ENCODE results near the gene FAM241B.
A peak's percentile ranks its signal among the peaks of the same experiment; 100 is the strongest.

The FAM241B gene

DNA sequence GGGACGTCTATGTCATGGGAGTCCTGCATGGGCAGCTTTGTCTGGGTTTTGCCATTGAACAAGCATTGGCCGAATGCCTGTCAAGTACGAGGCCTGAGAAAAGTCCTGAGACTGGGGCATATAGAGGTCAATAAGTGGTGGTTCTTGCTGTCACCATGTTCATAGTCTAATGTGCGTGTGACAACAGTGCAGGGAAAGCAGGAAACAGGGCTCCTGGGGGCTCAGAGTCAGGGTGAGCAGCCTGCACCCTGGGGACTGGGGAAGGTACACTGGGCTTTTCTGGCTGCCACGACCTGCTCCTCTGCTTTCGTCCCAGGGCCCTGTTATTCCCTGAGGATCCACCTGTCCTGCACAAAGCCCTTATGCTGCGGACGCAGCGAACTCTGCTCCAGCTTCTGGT is 21.3 kb downstream of the FAM241B start:
- peaks cover 12% of the 10 kb centered on the region for H3K9me3 ChIP-seq (ENCODE audit: control insufficient read depth, low read length)
- peaks cover 64% of the 10 kb centered on the region for H3K27me3 ChIP-seq (replicated peaks; ENCODE audit: control insufficient read depth, insufficient read depth, low read length)
- no peak overlapping the region for H3K4me3 ChIP-seq (ENCODE audit: low read length)
- no peaks in the 10 kb centered on the region for H3K4me1 ChIP-seq (ENCODE audit: control insufficient read depth, insufficient read depth, low read length)
- no peaks in the 10 kb centered on the region for H3K36me3 ChIP-seq (ENCODE audit: control insufficient read depth, insufficient read depth, low read length, severe bottlenecking)
- no peak for DNase-seq (ENCODE audit: low read depth)
- no peak overlapping the region for H3K9ac ChIP-seq (ENCODE audit: low read length)

GRCh38 chr10:69652111-69652856 is 22.2 kb downstream of the FAM241B start:
- peaks cover 12% of the 10 kb centered on the region for H3K9me3 ChIP-seq (ENCODE audit: control insufficient read depth, low read length)
- H3K36me3 ChIP-seq (ENCODE audit: control insufficient read depth, insufficient read depth, low read length, severe bottlenecking), result no peaks in the 10 kb centered on the region
- H3K27me3 ChIP-seq (replicated peaks; ENCODE audit: control insufficient read depth, insufficient read depth, low read length), result peaks cover 70% of the 10 kb centered on the region
- H3K9ac ChIP-seq (ENCODE audit: low read length), result no peak overlapping the region
- H3K4me1 ChIP-seq (ENCODE audit: control insufficient read depth, insufficient read depth, low read length), result no peaks in the 10 kb centered on the region
- H3K4me3 ChIP-seq (ENCODE audit: low read length), result no peak overlapping the region
- no peak for DNase-seq (ENCODE audit: low read depth)

DNA sequence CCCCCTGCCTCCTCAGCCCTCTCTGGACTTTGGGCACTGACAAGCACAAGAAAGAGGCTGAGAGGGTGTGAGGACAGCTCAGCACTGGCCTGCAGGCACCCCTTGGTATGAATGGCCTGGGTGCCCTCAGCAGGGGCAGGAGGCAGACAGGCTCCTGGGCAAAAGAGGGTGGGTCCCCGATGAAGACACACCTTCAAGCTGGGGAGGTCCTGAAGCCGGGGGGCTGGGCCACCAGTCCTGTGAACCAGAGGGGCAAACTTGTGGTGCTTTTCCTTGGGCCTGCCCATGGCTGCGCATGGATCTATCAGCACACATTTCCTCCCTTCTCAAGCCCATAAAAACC is 22.8 kb downstream of the FAM241B start:
- Histone ChIP-seq H3K27me3 (replicated peaks; ENCODE audit: control insufficient read depth, insufficient read depth, low read length) (peaks cover 70% of the 10 kb centered on the region), H3K9ac (ENCODE audit: low read length) (no peak overlapping the region), H3K36me3 (ENCODE audit: control insufficient read depth, insufficient read depth, low read length, severe bottlenecking) (no peaks in the 10 kb centered on the region), H3K4me3 (ENCODE audit: low read length) (no peak overlapping the region), H3K4me1 (ENCODE audit: control insufficient read depth, insufficient read depth, low read length) (no peaks in the 10 kb centered on the region), H3K9me3 (ENCODE audit: control insufficient read depth, low read length) (peaks cover 12% of the 10 kb centered on the region)
- DNase-seq (ENCODE audit: low read depth), result no peak

DNA sequence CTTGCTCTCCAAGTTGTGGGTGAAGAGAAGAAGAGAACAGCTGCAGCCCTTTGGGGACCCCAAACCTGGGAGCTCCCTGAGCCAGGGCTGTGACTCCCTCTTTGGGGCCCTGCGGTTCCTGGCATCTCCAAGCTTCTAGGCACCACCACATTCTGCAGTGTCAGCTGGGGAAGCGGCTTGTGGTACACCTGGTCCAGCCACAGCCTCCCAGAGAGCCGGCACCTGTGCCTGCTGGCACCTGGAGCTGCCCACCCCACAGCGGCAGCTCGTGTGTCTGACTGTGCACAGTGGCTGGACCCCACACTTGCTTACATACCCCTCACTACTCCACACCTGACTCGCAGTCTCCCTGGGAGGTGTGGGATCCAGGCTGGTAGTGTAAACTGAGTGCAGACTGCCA is 23.5 kb downstream of the FAM241B start:
- Histone ChIP-seq H3K27me3 (replicated peaks; ENCODE audit: control insufficient read depth, insufficient read depth, low read length) (peaks cover 75% of the 10 kb centered on the region), H3K36me3 (ENCODE audit: control insufficient read depth, insufficient read depth, low read length, severe bottlenecking) (no peaks in the 10 kb centered on the region), H3K4me1 (ENCODE audit: control insufficient read depth, insufficient read depth, low read length) (no peaks in the 10 kb centered on the region), H3K9ac (ENCODE audit: low read length) (no peak overlapping the region), H3K9me3 (ENCODE audit: control insufficient read depth, low read length) (peaks cover 12% of the 10 kb centered on the region), H3K4me3 (ENCODE audit: low read length) (no peak overlapping the region)
- DNase-seq (ENCODE audit: low read depth), result no peak

DNA sequence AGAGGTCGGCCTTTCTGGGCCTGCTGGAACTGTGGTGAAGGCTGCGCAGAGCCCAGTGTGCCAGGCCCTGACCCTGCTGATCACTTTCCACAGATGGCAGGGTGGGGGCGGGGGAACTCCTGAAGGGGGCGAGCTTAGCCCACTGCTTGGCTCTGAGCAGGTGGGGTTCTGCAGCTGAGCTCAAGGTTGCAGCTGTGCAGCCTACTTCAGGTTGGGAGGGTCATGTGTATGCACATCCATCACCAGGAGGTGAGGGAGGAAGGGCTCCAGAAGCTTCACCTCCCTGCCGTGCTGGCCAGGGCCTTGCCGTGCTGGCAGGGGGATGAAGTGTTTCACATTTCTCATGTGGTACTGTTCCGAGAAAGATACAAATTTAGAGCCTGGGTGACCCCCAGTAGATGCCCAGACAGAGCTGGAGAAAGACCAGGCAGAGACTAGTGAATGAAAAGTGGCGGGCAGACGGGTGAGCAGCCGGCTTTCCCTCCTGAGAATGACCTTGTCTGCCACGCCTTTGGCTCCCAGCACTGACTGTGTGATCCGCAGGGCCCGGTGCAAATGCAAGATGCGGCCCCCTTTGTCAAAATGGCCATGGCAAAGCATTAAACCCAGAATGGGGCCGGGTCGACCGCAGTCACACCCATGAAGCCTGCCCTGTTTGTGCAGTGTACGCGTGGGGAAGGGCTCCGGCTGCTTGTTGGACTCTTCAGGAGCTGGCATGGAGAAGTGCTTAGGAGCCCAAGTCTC is 25.2 kb downstream of the FAM241B start:
- Histone ChIP-seq H3K9me3 (ENCODE audit: control insufficient read depth, low read length) (peaks cover 12% of the 10 kb centered on the region), H3K9ac (ENCODE audit: low read length) (no peak overlapping the region), H3K4me1 (ENCODE audit: control insufficient read depth, insufficient read depth, low read length) (no peaks in the 10 kb centered on the region), H3K36me3 (ENCODE audit: control insufficient read depth, insufficient read depth, low read length, severe bottlenecking) (no peaks in the 10 kb centered on the region), H3K4me3 (ENCODE audit: low read length) (no peak overlapping the region), H3K27me3 (replicated peaks; ENCODE audit: control insufficient read depth, insufficient read depth, low read length) (peaks cover 85% of the 10 kb centered on the region)
- no peak for DNase-seq (ENCODE audit: low read depth)

DNA sequence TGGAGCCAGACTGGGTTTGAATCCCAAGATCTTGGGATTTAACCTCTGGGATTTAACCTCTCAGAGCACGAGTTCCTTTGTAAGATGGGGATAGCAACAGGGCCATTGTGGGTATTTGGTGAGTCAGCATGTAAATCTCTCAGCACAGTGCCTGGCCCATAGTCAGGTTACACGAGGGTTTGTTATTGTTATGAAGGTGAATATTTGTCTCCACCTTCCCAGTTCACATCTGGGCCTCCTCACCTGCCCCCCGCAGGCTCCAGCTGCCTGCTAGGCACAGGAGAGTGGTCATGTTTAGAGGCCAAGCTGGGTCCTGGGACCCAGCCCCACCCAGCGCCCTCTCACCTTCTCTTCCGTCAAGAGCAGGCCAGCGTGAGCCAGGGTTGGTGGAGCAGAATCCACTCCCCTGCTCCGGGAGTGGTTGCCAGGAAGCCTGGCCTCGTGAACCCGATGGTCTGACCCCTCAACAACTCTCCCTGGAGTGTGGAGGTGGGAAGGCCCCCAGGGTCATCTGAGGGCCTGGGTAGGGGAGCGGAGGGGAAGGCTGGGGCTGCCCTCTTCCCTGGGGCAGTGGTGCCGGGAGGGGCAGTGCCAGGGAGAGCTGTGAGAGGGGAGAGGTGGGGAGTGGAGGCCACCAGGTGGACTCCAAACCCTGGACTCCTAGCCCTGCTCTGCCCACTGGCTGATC is 26.0 kb downstream of the FAM241B start:
- Histone ChIP-seq H3K9ac (ENCODE audit: low read length) (no peak overlapping the region), H3K4me3 (ENCODE audit: low read length) (no peak overlapping the region), H3K9me3 (ENCODE audit: control insufficient read depth, low read length) (peaks cover 12% of the 10 kb centered on the region), H3K4me1 (ENCODE audit: control insufficient read depth, insufficient read depth, low read length) (no peaks in the 10 kb centered on the region), H3K36me3 (ENCODE audit: control insufficient read depth, insufficient read depth, low read length, severe bottlenecking) (no peaks in the 10 kb centered on the region), H3K27me3 (replicated peaks; ENCODE audit: control insufficient read depth, insufficient read depth, low read length) (peaks cover 86% of the 10 kb centered on the region)
- DNase-seq (ENCODE audit: low read depth), result no peak

- no peak for DNase-seq (ENCODE audit: low read depth)
- H3K27me3 ChIP-seq (replicated peaks; ENCODE audit: control insufficient read depth, insufficient read depth, low read length), result peaks cover 85% of the 10 kb centered on the region
- no peaks in the 10 kb centered on the region for H3K36me3 ChIP-seq (ENCODE audit: control insufficient read depth, insufficient read depth, low read length, severe bottlenecking)
- H3K9me3 ChIP-seq (ENCODE audit: control insufficient read depth, low read length), result peaks cover 12% of the 10 kb centered on the region
- H3K4me3 ChIP-seq (ENCODE audit: low read length), result no peak overlapping the region
- H3K4me1 ChIP-seq (ENCODE audit: control insufficient read depth, insufficient read depth, low read length), result no peaks in the 10 kb centered on the region
- no peak overlapping the region for H3K9ac ChIP-seq (ENCODE audit: low read length)
Measured at GRCh38 chr10:69656742-69657269, 26.8 kb downstream of the FAM241B start.

DNA sequence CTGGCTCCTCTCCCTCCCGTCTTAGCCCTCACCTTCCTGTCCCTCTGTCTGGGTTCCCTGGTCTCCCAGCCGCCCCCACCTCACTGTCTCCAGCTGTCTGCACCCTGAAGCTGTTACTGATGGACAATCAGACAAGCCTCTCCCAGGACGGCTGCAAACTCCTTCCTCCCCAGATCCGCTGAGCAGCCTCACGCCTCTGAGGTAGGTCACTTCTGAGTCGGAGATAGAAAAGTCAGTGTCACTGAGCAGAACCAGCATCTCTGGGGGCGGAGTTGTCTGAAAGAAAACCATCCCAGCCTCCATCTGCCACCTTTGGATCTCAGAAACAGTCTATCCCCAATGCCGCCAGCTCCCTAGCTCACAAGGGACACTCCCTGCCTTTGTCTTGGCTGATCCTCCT is 27.4 kb downstream of the FAM241B start:
- H3K9ac ChIP-seq (ENCODE audit: low read length), result no peak overlapping the region
- DNase-seq (ENCODE audit: low read depth), result peak; percentile 8
- H3K9me3 ChIP-seq (ENCODE audit: control insufficient read depth, low read length), result peaks cover 12% of the 10 kb centered on the region
- H3K27me3 ChIP-seq (replicated peaks; ENCODE audit: control insufficient read depth, insufficient read depth, low read length), result peaks cover 87% of the 10 kb centered on the region
- no peak overlapping the region for H3K4me3 ChIP-seq (ENCODE audit: low read length)
- no peaks in the 10 kb centered on the region for H3K4me1 ChIP-seq (ENCODE audit: control insufficient read depth, insufficient read depth, low read length)
- no peaks in the 10 kb centered on the region for H3K36me3 ChIP-seq (ENCODE audit: control insufficient read depth, insufficient read depth, low read length, severe bottlenecking)

GRCh38 chr10:69657866-69658265 is 27.8 kb downstream of the FAM241B start:
- Histone ChIP-seq H3K9ac (ENCODE audit: low read length) (no peak overlapping the region), H3K36me3 (ENCODE audit: control insufficient read depth, insufficient read depth, low read length, severe bottlenecking) (no peaks in the 10 kb centered on the region), H3K4me1 (ENCODE audit: control insufficient read depth, insufficient read depth, low read length) (no peaks in the 10 kb centered on the region), H3K4me3 (ENCODE audit: low read length) (no peak overlapping the region), H3K9me3 (ENCODE audit: control insufficient read depth, low read length) (peaks cover 10% of the 10 kb centered on the region), H3K27me3 (replicated peaks; ENCODE audit: control insufficient read depth, insufficient read depth, low read length) (peaks cover 88% of the 10 kb centered on the region)
- DNase-seq (ENCODE audit: low read depth), result no peak

GRCh38 chr10:69659241-69660038 is 29.4 kb downstream of the FAM241B start:
- Histone ChIP-seq H3K4me3 (ENCODE audit: low read length) (no peak overlapping the region), H3K9ac (ENCODE audit: low read length) (no peak overlapping the region), H3K36me3 (ENCODE audit: control insufficient read depth, insufficient read depth, low read length, severe bottlenecking) (no peaks in the 10 kb centered on the region), H3K4me1 (ENCODE audit: control insufficient read depth, insufficient read depth, low read length) (no peaks in the 10 kb centered on the region), H3K9me3 (ENCODE audit: control insufficient read depth, low read length) (no peaks in the 10 kb centered on the region), H3K27me3 (replicated peaks; ENCODE audit: control insufficient read depth, insufficient read depth, low read length) (peaks cover 90% of the 10 kb centered on the region)
- peak; percentile 19 for DNase-seq (ENCODE audit: low read depth)
